RWPE2 (cell line): ENCODE measurements around the gene OR52K1.

ENCODE experiments used
- ATAC-seq: fragments of 200-7000 bp; cut with Tn5 transposase; 3 replicates; pipeline ENCODE4 v1.9.1; 2021; ENCODE audit warnings: low read depth
- DNase-seq: peaks from one replicate; pipeline ENCODE4 v3.0.0-alpha.2; 2020; ENCODE audit warnings: low spot score
- H3K27ac ChIP-seq: fragments of 450-650 bp; 2 replicates; pipeline ENCODE4 v1.5.1; 2017; ENCODE audit warnings: mild to moderate bottlenecking; ENCODE audit not compliant: poor library complexity, severe bottlenecking
- H3K27me3 ChIP-seq: fragments of 250-450 bp; sonication (Bioruptor Pico); 2 replicates; pipeline ENCODE4 v1.5.1; 2021; ENCODE audit warnings: mild to moderate bottlenecking, moderate library complexity; ENCODE audit not compliant: insufficient read depth, poor library complexity, severe bottlenecking
- H3K36me3 ChIP-seq: fragments of 250-450 bp; sonication (Bioruptor Pico); 2 replicates; pipeline ENCODE4 v1.5.1; 2020; ENCODE audit warnings: low read depth, mild to moderate bottlenecking, moderate library complexity
- H3K4me1 ChIP-seq: fragments of 250-450 bp; sonication (Bioruptor Pico); 2 replicates; pipeline ENCODE4 v1.5.1; 2021; ENCODE audit warnings: mild to moderate bottlenecking, moderate library complexity; ENCODE audit not compliant: insufficient read depth, poor library complexity, severe bottlenecking
- H3K4me3 ChIP-seq: fragments of 250-450 bp; sonication (Bioruptor Pico); 2 replicates; pipeline ENCODE4 v1.5.1; 2021; ENCODE audit warnings: mild to moderate bottlenecking, moderate library complexity; ENCODE audit not compliant: severe bottlenecking
- H3K9me3 ChIP-seq: fragments of 250-450 bp; sonication (Bioruptor Pico); 2 replicates; pipeline ENCODE4 v1.5.1; 2021; ENCODE audit warnings: mild to moderate bottlenecking, moderate library complexity; ENCODE audit not compliant: severe bottlenecking
- TF ChIP-seq, protein P1 (sequence below): fragments of 450-650 bp; IDR thresholded peaks from one replicate; pipeline ENCODE4 v1.5.1; 2017; ENCODE audit warnings: mild to moderate bottlenecking, moderate library complexity; ENCODE audit not compliant: poor library complexity, severe bottlenecking

Gene OR52K1

DNA sequence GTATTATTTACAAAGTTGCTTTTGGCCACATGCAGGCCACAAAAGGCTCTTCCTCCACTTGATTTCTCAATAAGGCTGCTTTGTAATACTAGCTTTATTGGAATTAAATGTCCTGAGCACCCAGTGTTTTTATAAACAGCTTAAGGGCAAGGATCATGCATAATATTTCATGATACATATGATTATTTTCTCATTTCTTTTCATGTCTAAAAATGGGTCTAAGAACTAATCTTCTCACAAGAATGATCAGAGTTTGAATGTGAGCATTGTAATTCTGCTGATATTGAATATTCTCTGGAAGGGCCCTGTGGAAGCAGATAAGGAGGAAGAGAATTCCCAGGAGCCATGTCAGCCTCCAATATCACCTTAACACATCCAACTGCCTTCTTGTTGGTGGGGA, 33.5 kb upstream of the OR52K1 start, which contains the start of gene OR52K2:
Gene OR52K2 (plus strand): TSS at position 301 of the 400 bp plus-strand sequence. CDS start 45 bp downstream, at position 346.
- H3K4me3 ChIP-seq, result no peak within 1 kb of the TSS
- DNase-seq, result no peak

DNA sequence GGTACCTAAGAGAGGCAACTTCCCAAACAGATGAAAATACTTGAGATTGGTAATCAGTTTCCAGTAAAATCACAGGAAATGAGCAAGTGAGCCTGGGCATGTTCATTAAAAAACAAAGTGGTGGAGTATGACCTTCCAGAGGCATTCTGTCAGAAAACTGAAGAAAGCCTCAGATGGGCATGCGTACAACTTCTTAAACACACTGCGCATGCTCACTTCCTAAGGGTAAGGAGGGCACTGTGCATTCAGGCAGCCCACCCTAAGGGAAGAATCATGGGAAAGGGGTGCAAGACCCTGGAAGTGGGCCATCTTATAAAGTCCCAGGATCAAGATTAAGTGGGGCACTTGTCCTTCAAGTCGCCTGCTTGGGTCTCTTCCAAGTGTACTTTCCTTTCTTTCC, 29.3 kb upstream of the OR52K1 start:
- Histone ChIP-seq H3K36me3 (no peaks in the 10 kb centered on the region), H3K27me3 (no peaks in the 10 kb centered on the region), H3K9me3 (no peaks in the 10 kb centered on the region), H3K4me3 (no peak overlapping the region), H3K27ac (no peak overlapping the region), H3K4me1 (no peaks in the 10 kb centered on the region)
- TF ChIP-seq, protein P1, sequence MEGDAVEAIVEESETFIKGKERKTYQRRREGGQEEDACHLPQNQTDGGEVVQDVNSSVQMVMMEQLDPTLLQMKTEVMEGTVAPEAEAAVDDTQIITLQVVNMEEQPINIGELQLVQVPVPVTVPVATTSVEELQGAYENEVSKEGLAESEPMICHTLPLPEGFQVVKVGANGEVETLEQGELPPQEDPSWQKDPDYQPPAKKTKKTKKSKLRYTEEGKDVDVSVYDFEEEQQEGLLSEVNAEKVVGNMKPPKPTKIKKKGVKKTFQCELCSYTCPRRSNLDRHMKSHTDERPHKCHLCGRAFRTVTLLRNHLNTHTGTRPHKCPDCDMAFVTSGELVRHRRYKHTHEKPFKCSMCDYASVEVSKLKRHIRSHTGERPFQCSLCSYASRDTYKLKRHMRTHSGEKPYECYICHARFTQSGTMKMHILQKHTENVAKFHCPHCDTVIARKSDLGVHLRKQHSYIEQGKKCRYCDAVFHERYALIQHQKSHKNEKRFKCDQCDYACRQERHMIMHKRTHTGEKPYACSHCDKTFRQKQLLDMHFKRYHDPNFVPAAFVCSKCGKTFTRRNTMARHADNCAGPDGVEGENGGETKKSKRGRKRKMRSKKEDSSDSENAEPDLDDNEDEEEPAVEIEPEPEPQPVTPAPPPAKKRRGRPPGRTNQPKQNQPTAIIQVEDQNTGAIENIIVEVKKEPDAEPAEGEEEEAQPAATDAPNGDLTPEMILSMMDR, result no peak
- ATAC-seq (no peak), DNase-seq (no peak)

More for the DNA sequence above, 33.5 kb upstream of the OR52K1 start, which contains the start of gene OR52K2:
- H3K36me3 ChIP-seq, result no peaks in the 10 kb centered on the region
- no peaks in the 10 kb centered on the region for H3K27me3 ChIP-seq
- TF ChIP-seq, protein P1, result no peak
- H3K4me1 ChIP-seq, result no peaks in the 10 kb centered on the region
- no peak within 1 kb of the TSS for H3K27ac ChIP-seq
- H3K9me3 ChIP-seq, result no peaks in the 10 kb centered on the region
- no peak for ATAC-seq

DNA sequence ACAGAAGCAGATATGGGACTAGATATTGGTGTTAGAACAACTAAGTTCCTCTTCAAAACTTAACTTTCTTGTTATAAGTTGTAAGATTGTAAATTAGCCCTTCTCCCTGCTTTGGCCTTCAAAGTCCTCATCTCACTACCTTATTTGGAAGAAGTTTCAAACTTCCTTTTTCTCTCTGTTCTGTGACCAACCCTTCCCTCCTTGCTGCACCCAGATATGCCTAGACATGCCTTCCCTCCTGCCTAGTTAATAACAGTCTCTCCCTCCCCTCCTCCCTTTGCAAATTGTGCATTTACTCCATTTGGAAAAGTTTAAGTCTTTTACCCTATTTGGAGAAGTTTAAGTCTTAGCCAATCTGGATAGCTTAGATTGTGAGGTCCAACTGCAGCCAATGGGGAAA, 28.4 kb upstream of the OR52K1 start:
- Histone ChIP-seq H3K36me3 (no peaks in the 10 kb centered on the region), H3K27me3 (no peaks in the 10 kb centered on the region), H3K4me1 (no peaks in the 10 kb centered on the region), H3K4me3 (no peak overlapping the region), H3K9me3 (no peaks in the 10 kb centered on the region), H3K27ac (no peak overlapping the region)
- TF ChIP-seq, protein P1, result no peak
- peak; percentile 56; the same call in 2 of the 3 replicates for ATAC-seq
- DNase-seq, result no peak

DNA sequence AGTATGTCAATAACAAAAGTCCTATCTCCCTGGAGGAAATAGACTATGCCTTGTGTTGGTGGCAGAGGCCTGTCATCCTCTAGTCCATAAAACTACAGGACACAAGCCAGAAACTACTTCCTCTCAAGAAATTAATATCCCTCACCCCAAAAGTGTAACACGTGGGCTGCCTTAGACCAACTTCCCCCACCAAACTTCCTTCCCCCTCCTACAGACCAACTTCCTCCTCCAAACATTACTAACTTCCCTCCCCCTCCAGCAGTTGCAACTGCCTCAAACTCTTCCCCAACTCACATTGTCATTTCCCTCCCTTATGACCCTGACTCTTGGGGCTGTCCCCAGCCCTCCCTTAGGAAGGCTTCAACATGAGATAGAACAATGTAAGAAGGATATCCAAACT, 27.0 kb upstream of the OR52K1 start:
- ATAC-seq, result no peak
- no peak overlapping the region for H3K27ac ChIP-seq

DNA sequence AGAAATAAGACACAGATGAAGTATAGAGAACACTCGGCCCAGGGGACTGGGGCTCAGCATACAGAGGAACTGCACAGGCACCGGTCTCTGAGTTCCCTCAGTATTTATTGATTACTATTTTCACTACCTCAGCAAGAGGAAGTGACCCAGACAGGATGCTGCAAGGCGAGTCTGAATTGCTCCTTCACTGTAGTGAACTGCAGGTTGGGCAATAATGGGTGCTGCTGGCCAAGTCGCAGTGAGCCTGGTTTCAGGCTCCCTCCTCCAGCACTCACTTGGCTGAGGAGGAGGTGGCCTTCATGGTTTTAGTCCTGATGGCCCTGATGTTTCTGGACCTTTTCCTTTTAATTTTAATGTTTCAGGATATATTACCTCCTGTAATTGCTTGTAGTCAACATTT, 22.9 kb upstream of the OR52K1 start:
- TF ChIP-seq, protein P1, result no peak
- H3K27ac ChIP-seq, result peak overlapping the region; percentile 17
- peak; percentile 76; the same call in 2 of the 3 replicates for ATAC-seq
- H3K4me1 ChIP-seq, result peaks cover 11% of the 10 kb centered on the region
- no peaks in the 10 kb centered on the region for H3K27me3 ChIP-seq
- H3K4me3 ChIP-seq, result no peak overlapping the region
- no peak for DNase-seq
- no peaks in the 10 kb centered on the region for H3K9me3 ChIP-seq
- no peaks in the 10 kb centered on the region for H3K36me3 ChIP-seq

More for the DNA sequence above, 27.0 kb upstream of the OR52K1 start:
- H3K9me3 ChIP-seq, result no peaks in the 10 kb centered on the region
- no peak overlapping the region for H3K4me3 ChIP-seq
- TF ChIP-seq, protein P1, result no peak
- H3K4me1 ChIP-seq, result peaks cover 9% of the 10 kb centered on the region
- no peak for DNase-seq
- H3K36me3 ChIP-seq, result no peaks in the 10 kb centered on the region
- no peaks in the 10 kb centered on the region for H3K27me3 ChIP-seq
